Measurements from ENCODE around the gene ZW10. TPM values are rescaled to one million over a fixed set of nuclear protein-coding genes. Genes with fewer than 3 reads are reported as not detected.
"Not testable (repeated sequence)": the region's sequence is repeated elsewhere in the genome, so short reads cannot be mapped to it uniquely, and the experiment has no call there.

Gene ZW10
- total RNA-seq, 2 experiments from 2014 or later, result 20.2 to 23.3 TPM

DNA sequence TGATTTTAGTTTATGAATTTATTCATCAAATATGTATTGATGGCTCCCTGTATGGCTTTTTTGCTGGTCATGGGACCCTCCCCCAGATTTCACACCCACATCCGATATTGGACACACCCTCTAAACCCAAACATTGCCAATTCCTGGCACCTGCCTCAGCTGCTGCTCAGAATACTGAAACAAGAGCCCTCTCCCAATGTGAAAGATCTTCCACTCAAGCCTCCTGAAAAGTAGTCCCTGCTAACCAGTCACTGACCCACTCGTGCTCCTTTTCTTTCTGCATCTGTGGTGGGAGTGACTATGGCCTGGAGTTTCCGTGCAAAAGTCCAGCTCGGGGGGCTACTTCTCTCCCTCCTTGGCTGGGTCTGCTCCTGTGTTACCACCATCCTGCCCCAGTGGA, 6.0 kb upstream of the ZW10 start, which contains the start of gene CLDN25:
Gene CLDN25, plus strand, starts transcription at position 301 of the 400 bp plus-strand sequence. Its CDS starts 0 bp downstream, at position 301.
- no peak for DNase-seq
- Mint-ChIP-seq H3K27me3 (peaks cover 3% of the 10 kb centered on the region), H3K4me3 (no peak within 1 kb of the TSS), H3K9me3 (no peaks in the 10 kb centered on the region), H3K4me1 (peaks cover under 1% of the 10 kb centered on the region), H3K36me3 (no peaks in the 10 kb centered on the region), H3K27ac (no peak within 1 kb of the TSS)

DNA sequence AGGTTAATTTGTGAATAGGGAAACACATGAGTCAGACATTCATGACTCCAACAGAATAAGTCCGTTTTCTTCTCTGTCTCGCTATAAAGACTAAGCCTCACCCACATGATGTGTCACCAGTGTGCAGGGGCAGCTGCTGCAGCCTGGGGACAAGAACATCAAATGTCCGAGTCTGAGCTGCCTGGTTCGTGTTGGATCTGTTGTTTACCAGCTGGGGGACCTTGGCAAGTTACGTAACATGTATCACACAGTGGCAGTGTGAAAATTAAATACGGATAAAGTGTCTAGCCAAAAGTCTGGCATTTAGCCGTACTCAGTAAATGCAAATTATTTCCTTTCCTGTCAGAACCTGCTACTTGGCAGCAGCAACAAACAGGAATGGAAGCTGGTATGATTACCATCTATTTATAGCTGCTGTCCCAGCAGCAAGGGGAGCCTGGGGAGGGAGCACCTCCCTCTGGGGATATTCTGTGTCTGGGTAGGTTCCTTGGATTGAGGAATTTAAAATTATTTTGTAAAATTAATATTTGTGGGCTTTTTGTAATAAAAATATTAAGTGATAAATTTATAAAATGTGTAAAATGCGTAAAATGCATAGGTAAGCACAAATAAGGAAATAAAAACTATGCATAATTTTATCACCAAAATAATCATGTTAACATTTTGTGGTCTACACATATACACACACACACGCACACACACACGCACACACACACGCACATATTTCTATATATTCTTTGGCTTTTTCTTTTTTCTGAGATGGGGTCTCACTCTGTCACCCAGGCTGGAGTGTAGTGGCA, 4.8 kb upstream of the ZW10 start:
- Mint-ChIP-seq H3K9me3 (no peaks in the 10 kb centered on the region), H3K4me3 (no peak overlapping the region), H3K27ac (no peak overlapping the region), H3K27me3 (peaks cover 3% of the 10 kb centered on the region), H3K36me3 (no peaks in the 10 kb centered on the region), H3K4me1 (peaks cover 2% of the 10 kb centered on the region)
- no peak for DNase-seq

DNA sequence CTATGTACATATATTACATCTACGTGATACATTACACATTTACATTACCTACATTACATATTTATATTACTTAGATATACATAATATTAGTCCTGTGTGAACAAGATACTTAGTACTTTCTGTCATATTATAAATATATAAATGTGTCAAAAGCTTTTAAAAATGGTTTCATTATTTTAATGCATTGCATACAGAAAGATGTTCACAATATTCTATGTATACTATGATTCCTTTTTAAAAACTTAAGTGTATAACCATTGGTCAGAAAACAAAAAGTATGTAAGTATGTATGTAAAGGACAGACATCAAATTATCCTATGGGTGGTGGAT, 647 bp upstream of the ZW10 start:
- no peaks in the 10 kb centered on the region for H3K27me3 Mint-ChIP-seq
- DNase-seq, result no peak
- peak overlapping the region; percentile 99 for H3K4me3 Mint-ChIP-seq
- peaks cover 14% of the 10 kb centered on the region for H3K4me1 Mint-ChIP-seq
- peak overlapping the region; percentile 96 for H3K27ac Mint-ChIP-seq
- no peaks in the 10 kb centered on the region for H3K9me3 Mint-ChIP-seq
- peaks cover 3% of the 10 kb centered on the region for H3K36me3 Mint-ChIP-seq

DNA sequence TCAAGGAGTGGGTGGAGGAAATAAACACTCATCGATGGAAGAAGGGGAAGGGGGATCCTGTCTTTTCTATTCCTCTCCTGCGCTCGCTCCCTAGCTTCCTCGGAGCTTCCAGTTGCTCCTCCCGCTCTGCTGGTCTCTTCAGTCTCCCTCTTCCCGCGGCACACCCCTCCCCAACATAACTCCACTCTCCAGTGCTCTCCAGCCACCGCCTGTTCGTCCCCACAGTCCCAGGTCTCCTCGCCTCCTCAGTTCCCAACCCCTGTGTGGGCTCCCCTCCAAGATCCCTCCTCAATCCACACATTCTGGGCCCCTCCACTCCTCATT, 438 bp downstream of the ZW10 start:
- peaks cover 14% of the 10 kb centered on the region for H3K4me1 Mint-ChIP-seq
- H3K36me3 Mint-ChIP-seq, result peaks cover 3% of the 10 kb centered on the region
- H3K9me3 Mint-ChIP-seq, result no peaks in the 10 kb centered on the region
- peak overlapping the region; percentile 99 for H3K4me3 Mint-ChIP-seq
- H3K27ac Mint-ChIP-seq, result peak overlapping the region; percentile 96
- no peaks in the 10 kb centered on the region for H3K27me3 Mint-ChIP-seq
- DNase-seq, result no peak

DNA sequence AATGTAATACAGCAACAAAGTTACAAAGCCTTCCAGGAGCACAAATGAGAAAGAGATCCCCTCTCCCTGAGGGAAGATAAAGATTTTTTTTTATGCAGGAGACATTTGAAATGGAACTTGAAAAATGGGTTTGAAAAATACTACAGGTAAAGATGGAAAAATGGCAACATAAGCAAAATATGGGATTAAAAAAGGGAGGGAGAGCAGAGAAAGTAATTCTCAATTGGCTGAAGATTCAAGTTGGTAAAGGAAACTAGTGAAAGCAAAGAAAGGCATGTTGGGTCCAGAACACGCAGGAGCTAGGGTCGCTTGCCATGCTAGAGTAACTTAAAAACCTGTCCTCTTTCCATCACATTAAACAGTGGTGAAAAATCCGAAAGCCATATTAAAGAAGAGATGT, 1.5 kb downstream of the ZW10 start:
- Mint-ChIP-seq H3K4me1 (peaks cover 14% of the 10 kb centered on the region), H3K9me3 (no peaks in the 10 kb centered on the region), H3K27me3 (no peaks in the 10 kb centered on the region), H3K36me3 (peaks cover 12% of the 10 kb centered on the region), H3K4me3 (peak overlapping the region; percentile 73), H3K27ac (no peak overlapping the region)
- no peak for DNase-seq

DNA sequence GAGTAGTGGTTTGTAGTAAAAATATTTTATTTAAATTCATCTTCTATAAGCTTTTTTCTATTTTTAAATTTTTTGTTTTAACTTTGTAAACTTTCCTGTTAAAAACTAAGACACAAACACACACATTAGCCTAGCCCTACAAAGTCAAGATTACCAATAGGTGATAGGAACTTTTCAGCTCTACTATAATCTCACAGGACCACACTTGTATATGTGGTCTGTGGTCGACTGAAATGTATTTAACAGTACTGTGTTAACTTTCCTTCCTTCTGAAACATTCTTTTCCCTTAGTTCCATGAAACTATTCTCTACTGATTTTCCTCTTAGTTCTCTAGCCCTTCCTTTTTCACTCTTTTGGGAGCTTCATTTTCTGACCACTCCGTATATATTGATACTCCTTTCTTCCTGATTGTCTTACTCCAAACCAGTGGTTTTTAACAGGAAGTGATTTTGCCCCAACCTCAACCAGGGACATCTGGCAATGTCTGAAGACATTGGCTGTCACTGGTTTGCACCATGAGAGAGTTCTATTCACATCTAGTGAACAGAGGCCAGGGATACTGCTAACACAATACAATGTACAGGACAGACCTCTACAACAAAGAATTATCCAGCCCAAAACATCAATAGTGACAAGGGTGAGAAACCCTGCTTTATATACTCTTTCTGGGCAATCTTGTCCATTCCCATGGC, 8.8 kb downstream of the ZW10 start:
- H3K27ac Mint-ChIP-seq, result no peak overlapping the region
- no peak for DNase-seq
- no peaks in the 10 kb centered on the region for H3K27me3 Mint-ChIP-seq
- H3K4me3 Mint-ChIP-seq, result no peak overlapping the region
- H3K9me3 Mint-ChIP-seq, result peaks cover 1% of the 10 kb centered on the region
- H3K4me1 Mint-ChIP-seq, result peaks cover 6% of the 10 kb centered on the region
- peaks cover 33% of the 10 kb centered on the region for H3K36me3 Mint-ChIP-seq

DNA sequence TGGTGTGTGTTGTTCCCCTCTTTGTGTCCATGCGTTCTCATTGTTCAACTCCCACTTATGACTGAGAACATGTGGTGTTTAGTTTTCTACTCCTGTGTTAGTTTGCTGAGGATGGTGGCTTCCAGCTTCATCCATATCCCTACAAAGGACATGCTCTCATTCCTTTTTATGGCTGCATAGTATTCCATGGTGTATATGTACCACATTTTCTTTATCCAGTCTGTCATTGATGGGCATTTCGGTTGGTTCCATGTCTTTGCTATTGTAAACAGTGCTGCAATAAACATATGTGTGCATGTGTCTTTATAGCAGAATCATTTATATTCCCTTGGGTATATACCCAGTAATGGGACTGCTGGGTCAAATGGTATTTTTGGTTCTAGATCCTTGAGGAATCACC, 10.5 kb downstream of the ZW10 start:
- H3K27ac Mint-ChIP-seq, DNase-seq, H3K27me3 Mint-ChIP-seq, H3K9me3 Mint-ChIP-seq, H3K4me3 Mint-ChIP-seq, H3K4me1 Mint-ChIP-seq: not testable (repeated sequence)
- H3K36me3 Mint-ChIP-seq, result peaks cover 39% of the 10 kb centered on the region

DNA sequence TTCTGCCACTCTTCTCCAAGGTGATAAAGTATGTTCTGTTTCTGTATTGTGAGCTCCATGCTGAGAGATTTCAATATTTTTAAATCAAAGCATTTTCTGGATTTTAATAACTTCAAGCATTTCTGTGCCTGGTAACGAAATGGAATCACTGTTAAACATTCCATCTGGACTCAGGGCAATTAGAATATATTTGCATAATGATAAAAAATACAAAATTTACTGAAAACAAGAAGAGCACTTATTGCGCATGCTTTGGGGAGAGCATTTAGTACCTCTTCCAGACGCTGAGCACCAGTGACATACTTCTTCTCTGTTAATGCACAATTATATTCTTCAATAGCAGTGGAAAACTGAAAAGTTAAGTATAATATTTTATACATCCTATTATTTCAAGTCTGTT, 13.3 kb downstream of the ZW10 start:
- peaks cover 33% of the 10 kb centered on the region for H3K36me3 Mint-ChIP-seq
- H3K4me3 Mint-ChIP-seq, result no peak overlapping the region
- no peak for DNase-seq
- peaks cover 1% of the 10 kb centered on the region for H3K9me3 Mint-ChIP-seq
- H3K27ac Mint-ChIP-seq, result no peak overlapping the region
- peaks cover 5% of the 10 kb centered on the region for H3K4me1 Mint-ChIP-seq
- no peaks in the 10 kb centered on the region for H3K27me3 Mint-ChIP-seq

DNA sequence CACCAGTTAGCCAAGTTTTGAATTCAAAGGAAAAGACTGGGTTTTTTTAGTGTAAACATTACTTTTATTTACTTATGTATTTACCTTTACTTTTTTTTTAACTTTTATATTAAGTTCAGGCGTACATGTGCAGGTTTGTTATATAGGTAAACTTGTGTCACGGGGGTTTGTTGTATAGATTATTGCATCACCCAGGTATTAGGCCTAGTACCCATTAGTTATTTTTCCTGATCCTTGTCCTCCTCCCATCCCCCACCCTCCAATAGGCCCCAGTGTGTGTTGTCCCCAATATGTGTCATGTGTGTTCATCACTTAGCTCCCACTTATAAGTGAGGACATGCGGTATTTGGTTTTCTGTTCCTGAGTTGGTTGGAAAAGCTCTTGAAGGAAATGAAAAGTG, 20.6 kb downstream of the ZW10 start:
- H3K27ac Mint-ChIP-seq, result no peak overlapping the region
- H3K9me3 Mint-ChIP-seq, result no peaks in the 10 kb centered on the region
- no peaks in the 10 kb centered on the region for H3K4me1 Mint-ChIP-seq
- H3K27me3 Mint-ChIP-seq, result no peaks in the 10 kb centered on the region
- no peak overlapping the region for H3K4me3 Mint-ChIP-seq
- H3K36me3 Mint-ChIP-seq, result peaks cover 11% of the 10 kb centered on the region
- no peak for DNase-seq

DNA sequence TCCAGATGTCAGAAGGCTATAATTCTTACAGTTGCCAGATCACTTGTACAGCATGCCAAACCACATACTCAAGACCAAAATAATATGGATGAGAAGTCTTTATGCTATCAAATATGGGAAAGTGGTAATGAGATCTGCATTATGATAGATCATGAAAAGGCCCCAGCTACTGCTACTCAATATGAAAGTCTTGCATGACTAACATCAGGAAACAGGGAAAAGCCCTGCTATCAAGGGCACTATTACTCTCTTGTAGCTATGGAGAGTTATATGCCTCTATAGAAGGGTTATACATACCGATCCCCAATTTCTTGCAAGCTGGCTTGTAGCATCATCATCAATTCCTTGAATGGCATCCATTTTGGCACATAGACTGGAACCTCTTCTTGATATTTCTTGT, 37.2 kb downstream of the ZW10 start:
- DNase-seq, result no peak
- H3K4me3 Mint-ChIP-seq, result no peak overlapping the region
- no peaks in the 10 kb centered on the region for H3K9me3 Mint-ChIP-seq
- peaks cover 29% of the 10 kb centered on the region for H3K36me3 Mint-ChIP-seq
- no peak overlapping the region for H3K27ac Mint-ChIP-seq
- H3K27me3 Mint-ChIP-seq, result no peaks in the 10 kb centered on the region
- peaks cover 3% of the 10 kb centered on the region for H3K4me1 Mint-ChIP-seq

DNA sequence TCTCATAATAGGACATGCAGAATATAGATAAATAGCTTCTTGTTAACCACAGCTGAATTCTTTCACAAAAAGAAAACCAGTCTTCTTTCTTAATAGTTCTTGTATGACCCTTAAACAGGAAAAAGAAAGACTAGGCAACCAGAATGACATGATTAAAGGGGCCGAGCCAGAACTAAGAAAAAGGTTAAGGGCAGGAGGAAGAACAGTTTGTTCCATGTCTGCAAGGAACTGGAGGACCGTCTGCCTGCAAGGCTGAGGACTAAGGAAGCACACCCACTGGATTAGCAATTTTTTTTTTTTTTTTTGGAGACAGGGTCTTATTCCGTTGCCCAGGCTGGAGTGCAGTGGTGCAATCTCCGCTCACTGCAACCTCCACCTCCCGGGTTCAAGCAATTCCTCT, 41.4 kb downstream of the ZW10 start:
- no peak overlapping the region for H3K27ac Mint-ChIP-seq
- peaks cover 20% of the 10 kb centered on the region for H3K36me3 Mint-ChIP-seq
- H3K9me3 Mint-ChIP-seq, result no peaks in the 10 kb centered on the region
- no peaks in the 10 kb centered on the region for H3K27me3 Mint-ChIP-seq
- peaks cover 3% of the 10 kb centered on the region for H3K4me1 Mint-ChIP-seq
- no peak overlapping the region for H3K4me3 Mint-ChIP-seq
- no peak for DNase-seq

DNA sequence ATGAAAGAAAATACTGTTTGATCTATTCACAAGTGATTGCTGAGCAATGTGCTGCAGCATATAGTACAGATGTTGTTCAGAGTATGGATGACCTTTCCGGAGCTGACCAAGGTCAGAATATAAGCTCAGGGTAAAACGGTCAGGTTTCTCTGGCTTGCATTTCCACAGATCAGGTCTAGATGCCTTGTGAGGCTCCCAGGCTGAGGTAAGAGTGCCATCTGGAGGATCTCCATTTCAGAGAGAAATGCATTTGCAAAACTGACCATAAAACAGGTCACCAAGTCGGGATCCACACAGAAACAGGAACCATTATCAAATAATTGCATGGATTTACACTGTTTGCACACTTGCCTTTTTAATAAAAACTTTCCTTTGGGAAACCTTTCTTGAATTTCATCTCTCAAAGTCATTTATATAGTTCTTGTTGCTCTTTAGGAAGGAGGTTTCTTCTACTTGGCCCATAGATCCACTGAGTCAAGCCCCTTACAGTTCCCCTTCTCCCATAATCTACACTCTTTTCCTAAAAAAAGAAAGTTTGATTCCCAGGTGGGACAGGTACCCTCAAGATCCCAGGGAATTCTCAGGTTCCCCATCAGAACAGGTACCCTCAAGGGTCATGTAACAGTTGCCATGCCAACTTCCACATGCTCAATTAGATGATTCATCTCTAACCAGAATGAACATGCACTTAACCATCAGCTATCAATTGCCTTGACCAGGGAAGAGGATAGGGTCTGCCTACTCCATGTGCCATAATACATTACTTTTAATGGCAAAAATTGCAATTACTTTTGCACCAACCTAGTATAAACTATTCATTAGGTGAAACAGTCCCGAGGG, 42.4 kb downstream of the ZW10 start:
- H3K4me3 Mint-ChIP-seq, result no peak overlapping the region
- H3K9me3 Mint-ChIP-seq, result no peaks in the 10 kb centered on the region
- DNase-seq, result no peak
- H3K4me1 Mint-ChIP-seq, result peaks cover under 1% of the 10 kb centered on the region
- H3K27me3 Mint-ChIP-seq, result no peaks in the 10 kb centered on the region
- no peak overlapping the region for H3K27ac Mint-ChIP-seq
- H3K36me3 Mint-ChIP-seq, result peaks cover 14% of the 10 kb centered on the region

DNA sequence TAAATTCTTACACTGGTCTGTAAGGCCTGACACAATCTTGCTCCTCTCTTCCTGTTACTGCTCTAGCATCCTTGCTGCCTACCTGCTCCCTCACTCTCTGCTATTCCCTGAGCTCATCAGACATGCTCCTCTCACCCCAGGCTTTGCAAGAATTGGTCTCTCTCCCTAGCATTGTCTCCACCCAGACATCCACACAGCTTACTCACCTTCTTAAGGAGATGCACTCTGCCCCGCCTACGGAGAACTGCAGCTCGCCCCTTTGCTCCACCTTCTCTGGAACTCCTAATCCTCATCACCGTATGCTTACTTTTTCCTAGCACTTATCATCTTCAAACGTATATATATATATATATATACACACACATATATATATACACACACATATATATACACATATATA, 44.0 kb downstream of the ZW10 start:
- Mint-ChIP-seq H3K9me3 (no peaks in the 10 kb centered on the region), H3K4me3 (no peak overlapping the region), H3K27me3 (no peaks in the 10 kb centered on the region), H3K27ac (no peak overlapping the region), H3K36me3 (peaks cover 11% of the 10 kb centered on the region), H3K4me1 (no peaks in the 10 kb centered on the region)
- no peak for DNase-seq

DNA sequence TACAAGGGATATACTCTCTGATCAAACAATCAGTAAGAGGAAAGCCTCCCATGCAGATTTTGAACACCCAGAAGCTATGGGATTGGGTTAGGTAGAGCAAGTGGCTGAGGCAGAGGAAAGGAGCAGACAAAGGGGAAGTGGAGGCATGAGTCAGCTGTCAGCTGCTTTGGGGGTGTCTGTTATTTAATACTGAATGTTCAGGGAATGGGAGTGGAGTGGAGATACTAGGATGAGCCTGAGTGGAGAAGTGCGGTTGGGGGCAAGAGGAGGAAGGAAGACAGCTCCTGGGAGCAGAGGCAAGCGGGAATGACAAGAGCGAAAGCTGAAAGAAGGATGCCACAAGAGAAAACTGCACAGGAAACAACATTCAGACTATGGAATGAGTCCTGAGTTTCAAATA, 44.7 kb downstream of the ZW10 start:
- Mint-ChIP-seq H3K4me1 (no peaks in the 10 kb centered on the region), H3K27me3 (no peaks in the 10 kb centered on the region), H3K27ac (no peak overlapping the region), H3K36me3 (peaks cover 5% of the 10 kb centered on the region), H3K4me3 (no peak overlapping the region), H3K9me3 (no peaks in the 10 kb centered on the region)
- no peak for DNase-seq

DNA sequence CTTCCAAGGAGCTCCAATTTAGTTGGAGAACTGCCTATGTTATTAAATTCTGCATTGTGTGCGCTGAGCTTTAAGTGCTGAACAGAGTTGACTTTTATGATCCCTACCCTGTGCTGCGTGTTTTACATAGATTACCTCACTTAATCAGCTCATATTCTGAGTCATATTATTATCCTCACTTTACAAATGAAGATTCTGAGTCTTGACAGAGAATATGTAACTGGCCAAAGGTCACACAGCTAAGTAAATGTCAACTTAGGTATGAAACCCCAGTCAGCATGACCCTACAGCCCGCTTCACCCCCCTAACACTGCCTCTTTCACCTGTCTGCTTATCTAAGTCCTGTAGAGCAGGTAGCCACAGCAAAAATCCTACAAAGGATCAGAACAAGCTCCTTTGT, 47.6 kb downstream of the ZW10 start:
- H3K27ac Mint-ChIP-seq, result no peak overlapping the region

More for the DNA sequence above, 47.6 kb downstream of the ZW10 start:
- DNase-seq, result no peak
- no peak overlapping the region for H3K4me3 Mint-ChIP-seq
- H3K9me3 Mint-ChIP-seq, result no peaks in the 10 kb centered on the region
- H3K36me3 Mint-ChIP-seq, result peaks cover 6% of the 10 kb centered on the region
- H3K27me3 Mint-ChIP-seq, result no peaks in the 10 kb centered on the region
- H3K4me1 Mint-ChIP-seq, result no peaks in the 10 kb centered on the region

Measured in activated naive CD8-positive, alpha-beta T cell treated with anti-CD3 and anti-CD28 coated beads for 36 hours (primary cell).